Mucosa of descending colon (tissue), 3 donors: ENCODE measurements around the gene CEP63. TPM values are rescaled to one million over a fixed set of nuclear protein-coding genes. Genes with fewer than 3 reads are reported as not detected.

Experiments used
- ATAC-seq: fragments of 200-7000 bp; cut with Tn5 transposase; one replicate; pipeline ENCODE4 v1.9.1; 2020; ENCODE audit warnings: mild to moderate bottlenecking, moderate library complexity
- DNase-seq, 3 donors: peaks; one replicate each; pipeline ENCODE4 v3.0.0-alpha.2; 2020
- H3K36me3 ChIP-seq: fragments of 200-600 bp; one replicate; pipeline ENCODE4 v1.8.0; 2021; ENCODE audit warnings: low read depth, mild to moderate bottlenecking
- H3K4me1 ChIP-seq: fragments of 200-600 bp; one replicate; pipeline ENCODE4 v1.8.0; 2021; ENCODE audit warnings: low read depth, mild to moderate bottlenecking
- H3K4me3 ChIP-seq: fragments of 200-600 bp; one replicate; pipeline ENCODE4 v1.8.0; 2021; ENCODE audit warnings: mild to moderate bottlenecking
- H3K9me3 ChIP-seq: fragments of 200-600 bp; one replicate; pipeline ENCODE4 v1.8.0; 2021; ENCODE audit warnings: mild to moderate bottlenecking
- CTCF ChIP-seq: fragments of 200-600 bp; IDR thresholded peaks from one replicate; pipeline ENCODE4 v1.8.0; 2022; ENCODE audit warnings: antibody characterized with exemption, mild to moderate bottlenecking
- intact Hi-C, 2 donors: fragments of 100-400 bp; cut with DNase I in 1 of 2; cut with micrococcal nuclease in 1 of 2; formaldehyde crosslinking; loops; one replicate each; pipeline versions ENCODE4 v1.11.0 to v1.11.1; 2022; cut with DNase I, micrococcal nuclease
- total RNA-seq, 3 donors: library from RNA; stranded (reverse); fragmentation: NEBNext Ultra II Directional in 2 of 3; extraction: Animal tissue kit (Norgen Biotek cat#: 25700) in 2 of 3; gene quantifications; one replicate each; pipeline versions ENCODE4 v1.2.1 to v1.2.4, GENCODE V29; 2021 to 2023
- donor health status: DM: no; HTN: no; CAD: no; lungs with moderate emphysema.
- donor health status: DM: no; HTN: no; CAD: no.
- donor health status: DM: no; HTN: yes; CAD: no.

CEP63 gene
- total RNA-seq, 3 donors from 2014 or later, result 19.8 to 34.2 (median 19.8) TPM

GRCh38 chr3:134468519-134468918, 17.3 kb upstream of the CEP63 start:
- ATAC-seq, result no peak
- no peak for DNase-seq
- Histone ChIP-seq H3K4me1 (no peaks in the 10 kb centered on the region), H3K4me3 (no peak overlapping the region), H3K36me3 (no peaks in the 10 kb centered on the region), H3K9me3 (no peaks in the 10 kb centered on the region)
- intact Hi-C loops, result loop anchor here in 1 of 2 donors (10.0 kb wide), 1 partner anchor 84 kb away; no protein-coding TSS in a partner anchor
- no peak for TF ChIP-seq CTCF

- Histone ChIP-seq H3K36me3 (no peaks in the 10 kb centered on the region), H3K9me3 (no peaks in the 10 kb centered on the region), H3K4me1 (no peaks in the 10 kb centered on the region), H3K4me3 (no peak overlapping the region)
- intact Hi-C loops, result loop anchor here (5.0 to 10.0 kb wide), 2 partner anchors 164 to 257 kb away; no protein-coding TSS in a partner anchor
- DNase-seq, result no peak
- ATAC-seq, result peak; percentile 22
- TF ChIP-seq CTCF, result no peak
Observed at GRCh38 chr3:134471521-134472193, 14.2 kb upstream of the CEP63 start.

- intact Hi-C loops, result loop anchor here (5.0 to 10.0 kb wide), 2 partner anchors 166 to 258 kb away; no protein-coding TSS in a partner anchor
- H3K4me3 ChIP-seq, result no peak overlapping the region
- no peak for ATAC-seq
Observed at GRCh38 chr3:134472831-134473230, 13.0 kb upstream of the CEP63 start.

GRCh38 chr3:134473868-134474546, 11.8 kb upstream of the CEP63 start:
- DNase-seq, result peak in 2 of 3 donors; percentile 33 to 96
- TF ChIP-seq CTCF, result peak; percentile 44
- ATAC-seq, result peak; percentile 85
- intact Hi-C loops, result loop anchor here (2.0 to 10.0 kb wide), 3 partner anchors 165 to 259 kb away; no protein-coding TSS in a partner anchor
- Histone ChIP-seq H3K4me1 (no peaks in the 10 kb centered on the region), H3K36me3 (no peaks in the 10 kb centered on the region), H3K4me3 (no peak overlapping the region), H3K9me3 (no peaks in the 10 kb centered on the region)

More at GRCh38 chr3:134472831-134473230, 13.0 kb upstream of the CEP63 start:
- Histone ChIP-seq H3K36me3 (no peaks in the 10 kb centered on the region), H3K9me3 (no peaks in the 10 kb centered on the region), H3K4me1 (no peaks in the 10 kb centered on the region)
- DNase-seq, result no peak
- TF ChIP-seq CTCF, result no peak

- DNase-seq (no peak), ATAC-seq (no peak)
- no peak for TF ChIP-seq CTCF
- no peaks in the 10 kb centered on the region for H3K9me3 ChIP-seq
- H3K4me1 ChIP-seq, result no peaks in the 10 kb centered on the region
- H3K4me3 ChIP-seq, result no peak overlapping the region
- no peaks in the 10 kb centered on the region for H3K36me3 ChIP-seq
- intact Hi-C loops, result loop anchor here (2.0 to 10.0 kb wide), 3 partner anchors 166 to 260 kb away; no protein-coding TSS in a partner anchor
Observed at GRCh38 chr3:134474956-134475355, 10.9 kb upstream of the CEP63 start.
